ENCODE results near the gene CCNF. TPM values are rescaled to one million over a fixed set of nuclear protein-coding genes. Genes with fewer than 3 reads are reported as not detected.

Gene CCNF
- polyA plus RNA-seq, 1 donor from 2014 or later, result 5.2 TPM

DNA sequence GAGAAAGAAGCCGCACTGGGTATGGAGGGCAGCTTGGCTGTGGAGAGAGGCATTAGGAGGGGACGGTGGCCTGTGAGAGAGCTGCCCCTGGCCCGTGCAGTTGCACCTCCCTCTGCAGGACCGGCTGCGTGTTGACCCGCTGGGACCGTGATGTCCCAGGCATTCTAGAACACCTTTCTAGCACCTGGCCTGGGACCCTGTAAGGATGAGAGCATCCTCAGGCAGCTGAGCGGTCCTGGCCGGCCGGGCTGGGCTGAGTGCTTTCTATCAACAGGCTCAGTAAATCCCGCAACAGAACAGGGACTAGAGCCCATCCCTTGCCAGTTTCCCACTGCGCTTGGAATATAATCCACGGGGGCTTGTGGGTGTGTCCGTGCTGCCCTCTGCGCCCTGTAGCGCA is 60.3 kb downstream of the CCNF start:
- Histone ChIP-seq H2AFZ (ENCODE audit: low read depth, low read length) (no peak overlapping the region), H3F3A (ENCODE audit: insufficient read depth, low read length, poor library complexity, severe bottlenecking) (no peaks in the 10 kb centered on the region), H3K9ac (ENCODE audit: low read length) (no peak overlapping the region), H3K79me2 (replicated peaks; ENCODE audit: insufficient read depth, low read length) (no peaks in the 10 kb centered on the region), H3K4me2 (ENCODE audit: low read length) (no peak overlapping the region), H4K20me1 (ENCODE audit: insufficient read depth) (no peaks in the 10 kb centered on the region), H3K27me3 (ENCODE audit: insufficient read depth, low read depth, low read length) (no peaks in the 10 kb centered on the region), H3K4me3 (ENCODE audit: low read length) (no peak overlapping the region), H3K36me3 (ENCODE audit: insufficient read depth, low read length) (no peaks in the 10 kb centered on the region), H3K9me3 (ENCODE audit: low read length) (no peaks in the 10 kb centered on the region), H3K27ac (ENCODE audit: low read length) (no peak overlapping the region), H3K9me2 (ENCODE audit: insufficient read depth, low read length) (no peaks in the 10 kb centered on the region)
- TF ChIP-seq RAD21 (conservative IDR thresholded peaks at IDR 0.05) (no peak), POLR2AphosphoS5 (IDR thresholded peaks at IDR 0.05) (no peak), SMC3 (conservative IDR thresholded peaks at IDR 0.05; ENCODE audit: poor library complexity) (no peak), EZH2 (IDR thresholded peaks at IDR 0.05; ENCODE audit: borderline replicate concordance, insufficient read depth, low read length, poor library complexity, severe bottlenecking) (no peak), EP300 (conservative IDR thresholded peaks at IDR 0.05; ENCODE audit: poor library complexity, severe bottlenecking) (no peak), MXI1 (conservative IDR thresholded peaks at IDR 0.05; ENCODE audit: poor library complexity, severe bottlenecking) (no peak), TAF1 (IDR thresholded peaks at IDR 0.05; ENCODE audit: low read depth) (no peak)
- TF ChIP-seq, protein P1, sequence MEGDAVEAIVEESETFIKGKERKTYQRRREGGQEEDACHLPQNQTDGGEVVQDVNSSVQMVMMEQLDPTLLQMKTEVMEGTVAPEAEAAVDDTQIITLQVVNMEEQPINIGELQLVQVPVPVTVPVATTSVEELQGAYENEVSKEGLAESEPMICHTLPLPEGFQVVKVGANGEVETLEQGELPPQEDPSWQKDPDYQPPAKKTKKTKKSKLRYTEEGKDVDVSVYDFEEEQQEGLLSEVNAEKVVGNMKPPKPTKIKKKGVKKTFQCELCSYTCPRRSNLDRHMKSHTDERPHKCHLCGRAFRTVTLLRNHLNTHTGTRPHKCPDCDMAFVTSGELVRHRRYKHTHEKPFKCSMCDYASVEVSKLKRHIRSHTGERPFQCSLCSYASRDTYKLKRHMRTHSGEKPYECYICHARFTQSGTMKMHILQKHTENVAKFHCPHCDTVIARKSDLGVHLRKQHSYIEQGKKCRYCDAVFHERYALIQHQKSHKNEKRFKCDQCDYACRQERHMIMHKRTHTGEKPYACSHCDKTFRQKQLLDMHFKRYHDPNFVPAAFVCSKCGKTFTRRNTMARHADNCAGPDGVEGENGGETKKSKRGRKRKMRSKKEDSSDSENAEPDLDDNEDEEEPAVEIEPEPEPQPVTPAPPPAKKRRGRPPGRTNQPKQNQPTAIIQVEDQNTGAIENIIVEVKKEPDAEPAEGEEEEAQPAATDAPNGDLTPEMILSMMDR (IDR thresholded peaks at IDR 0.05; ENCODE audit: poor library complexity, severe bottlenecking), result no peak
- TF ChIP-seq, protein P2, sequence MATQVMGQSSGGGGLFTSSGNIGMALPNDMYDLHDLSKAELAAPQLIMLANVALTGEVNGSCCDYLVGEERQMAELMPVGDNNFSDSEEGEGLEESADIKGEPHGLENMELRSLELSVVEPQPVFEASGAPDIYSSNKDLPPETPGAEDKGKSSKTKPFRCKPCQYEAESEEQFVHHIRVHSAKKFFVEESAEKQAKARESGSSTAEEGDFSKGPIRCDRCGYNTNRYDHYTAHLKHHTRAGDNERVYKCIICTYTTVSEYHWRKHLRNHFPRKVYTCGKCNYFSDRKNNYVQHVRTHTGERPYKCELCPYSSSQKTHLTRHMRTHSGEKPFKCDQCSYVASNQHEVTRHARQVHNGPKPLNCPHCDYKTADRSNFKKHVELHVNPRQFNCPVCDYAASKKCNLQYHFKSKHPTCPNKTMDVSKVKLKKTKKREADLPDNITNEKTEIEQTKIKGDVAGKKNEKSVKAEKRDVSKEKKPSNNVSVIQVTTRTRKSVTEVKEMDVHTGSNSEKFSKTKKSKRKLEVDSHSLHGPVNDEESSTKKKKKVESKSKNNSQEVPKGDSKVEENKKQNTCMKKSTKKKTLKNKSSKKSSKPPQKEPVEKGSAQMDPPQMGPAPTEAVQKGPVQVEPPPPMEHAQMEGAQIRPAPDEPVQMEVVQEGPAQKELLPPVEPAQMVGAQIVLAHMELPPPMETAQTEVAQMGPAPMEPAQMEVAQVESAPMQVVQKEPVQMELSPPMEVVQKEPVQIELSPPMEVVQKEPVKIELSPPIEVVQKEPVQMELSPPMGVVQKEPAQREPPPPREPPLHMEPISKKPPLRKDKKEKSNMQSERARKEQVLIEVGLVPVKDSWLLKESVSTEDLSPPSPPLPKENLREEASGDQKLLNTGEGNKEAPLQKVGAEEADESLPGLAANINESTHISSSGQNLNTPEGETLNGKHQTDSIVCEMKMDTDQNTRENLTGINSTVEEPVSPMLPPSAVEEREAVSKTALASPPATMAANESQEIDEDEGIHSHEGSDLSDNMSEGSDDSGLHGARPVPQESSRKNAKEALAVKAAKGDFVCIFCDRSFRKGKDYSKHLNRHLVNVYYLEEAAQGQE (IDR thresholded peaks at IDR 0.05; ENCODE audit: borderline replicate concordance), result no peak

DNA sequence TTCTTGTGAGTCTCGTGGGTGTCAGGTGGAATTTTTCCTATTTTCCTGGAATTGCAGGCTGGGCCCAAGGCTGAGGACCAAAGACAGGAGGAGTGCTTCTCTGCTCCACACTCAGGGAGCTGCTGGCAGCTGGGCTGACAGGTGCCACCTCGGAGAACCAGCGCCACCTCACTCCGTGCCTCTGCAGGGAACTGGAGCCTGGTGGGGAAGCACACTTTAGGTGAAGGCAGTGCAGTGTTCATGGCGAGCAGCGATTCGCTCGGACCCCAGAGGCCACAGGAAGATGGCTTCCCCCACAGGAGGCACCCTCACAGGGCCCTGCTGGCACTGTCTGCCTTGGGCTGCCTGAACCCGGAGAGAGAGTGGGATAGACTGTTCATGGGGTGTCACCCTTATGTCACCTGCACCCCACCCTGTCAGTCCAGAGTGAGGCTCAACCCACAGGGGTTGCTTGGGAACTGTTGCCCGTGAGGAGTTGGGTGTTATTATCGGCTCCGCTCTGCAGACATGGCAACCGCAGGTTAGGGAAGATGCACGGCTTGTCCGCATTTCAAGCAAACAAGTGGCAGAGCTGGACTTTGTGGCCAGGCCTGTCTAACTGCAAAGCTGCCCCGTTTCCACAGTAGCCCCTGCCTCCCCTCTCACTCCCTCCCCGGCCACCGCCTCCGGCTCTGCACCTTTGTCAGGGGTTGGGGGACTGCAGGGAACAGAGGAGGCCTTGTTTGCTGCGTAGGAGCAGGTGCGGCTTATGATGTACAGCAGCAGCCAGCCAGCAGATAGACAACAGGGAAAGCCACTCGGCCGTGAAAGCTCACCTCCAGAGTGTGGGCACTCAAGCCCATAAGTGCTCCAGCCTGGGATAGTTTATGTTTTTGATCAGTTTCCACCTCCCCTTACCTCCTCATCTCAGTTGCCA is 61.2 kb downstream of the CCNF start:
- no peak overlapping the region for H2AFZ ChIP-seq (ENCODE audit: low read depth, low read length)
- no peaks in the 10 kb centered on the region for H3K79me2 ChIP-seq (replicated peaks; ENCODE audit: insufficient read depth, low read length)
- no peaks in the 10 kb centered on the region for H4K20me1 ChIP-seq (ENCODE audit: insufficient read depth)
- H3K9me3 ChIP-seq (ENCODE audit: low read length), result no peaks in the 10 kb centered on the region
- H3K9me2 ChIP-seq (ENCODE audit: insufficient read depth, low read length), result no peaks in the 10 kb centered on the region
- H3F3A ChIP-seq (ENCODE audit: insufficient read depth, low read length, poor library complexity, severe bottlenecking), result no peaks in the 10 kb centered on the region
- H3K27me3 ChIP-seq (ENCODE audit: insufficient read depth, low read depth, low read length), result no peaks in the 10 kb centered on the region
- no peak overlapping the region for H3K27ac ChIP-seq (ENCODE audit: low read length)
- H3K4me3 ChIP-seq (ENCODE audit: low read length), result no peak overlapping the region
- TF ChIP-seq, protein P1 (IDR thresholded peaks at IDR 0.05; ENCODE audit: poor library complexity, severe bottlenecking), result no peak
- TF ChIP-seq EZH2 (IDR thresholded peaks at IDR 0.05; ENCODE audit: borderline replicate concordance, insufficient read depth, low read length, poor library complexity, severe bottlenecking) (no peak), POLR2AphosphoS5 (IDR thresholded peaks at IDR 0.05) (no peak), RAD21 (conservative IDR thresholded peaks at IDR 0.05) (no peak), SMC3 (conservative IDR thresholded peaks at IDR 0.05; ENCODE audit: poor library complexity) (no peak), TAF1 (IDR thresholded peaks at IDR 0.05; ENCODE audit: low read depth) (no peak), MXI1 (conservative IDR thresholded peaks at IDR 0.05; ENCODE audit: poor library complexity, severe bottlenecking) (no peak), EP300 (conservative IDR thresholded peaks at IDR 0.05; ENCODE audit: poor library complexity, severe bottlenecking) (no peak)
- TF ChIP-seq, protein P2 (IDR thresholded peaks at IDR 0.05; ENCODE audit: borderline replicate concordance), result no peak
- no peaks in the 10 kb centered on the region for H3K36me3 ChIP-seq (ENCODE audit: insufficient read depth, low read length)
- no peak overlapping the region for H3K4me2 ChIP-seq (ENCODE audit: low read length)
- H3K9ac ChIP-seq (ENCODE audit: low read length), result no peak overlapping the region
